ENCODE data around the gene TNS2. TPM values are rescaled to one million over a fixed set of nuclear protein-coding genes. Genes with fewer than 3 reads are reported as not detected.

Gene TNS2
- total RNA-seq, 6 donors from 2014 or later: 99.1 to 703 (median 197) TPM

- H3K27ac ChIP-seq: no peak overlapping the region
- no peak overlapping the region for H3K4me3 ChIP-seq
- peaks cover 9 to 20% (median 16%) of the 10 kb centered on the region in 4 donors for H3K4me1 ChIP-seq
- no peaks in the 10 kb centered on the region for H3K9me3 ChIP-seq
- TF ChIP-seq POLR2AphosphoS5 (IDR thresholded peaks at IDR 0.05) (no peak), POLR2A (IDR thresholded peaks at IDR 0.05) (no peak), EP300 (IDR thresholded peaks at IDR 0.05) (no peak)
- TF ChIP-seq, protein P1, sequence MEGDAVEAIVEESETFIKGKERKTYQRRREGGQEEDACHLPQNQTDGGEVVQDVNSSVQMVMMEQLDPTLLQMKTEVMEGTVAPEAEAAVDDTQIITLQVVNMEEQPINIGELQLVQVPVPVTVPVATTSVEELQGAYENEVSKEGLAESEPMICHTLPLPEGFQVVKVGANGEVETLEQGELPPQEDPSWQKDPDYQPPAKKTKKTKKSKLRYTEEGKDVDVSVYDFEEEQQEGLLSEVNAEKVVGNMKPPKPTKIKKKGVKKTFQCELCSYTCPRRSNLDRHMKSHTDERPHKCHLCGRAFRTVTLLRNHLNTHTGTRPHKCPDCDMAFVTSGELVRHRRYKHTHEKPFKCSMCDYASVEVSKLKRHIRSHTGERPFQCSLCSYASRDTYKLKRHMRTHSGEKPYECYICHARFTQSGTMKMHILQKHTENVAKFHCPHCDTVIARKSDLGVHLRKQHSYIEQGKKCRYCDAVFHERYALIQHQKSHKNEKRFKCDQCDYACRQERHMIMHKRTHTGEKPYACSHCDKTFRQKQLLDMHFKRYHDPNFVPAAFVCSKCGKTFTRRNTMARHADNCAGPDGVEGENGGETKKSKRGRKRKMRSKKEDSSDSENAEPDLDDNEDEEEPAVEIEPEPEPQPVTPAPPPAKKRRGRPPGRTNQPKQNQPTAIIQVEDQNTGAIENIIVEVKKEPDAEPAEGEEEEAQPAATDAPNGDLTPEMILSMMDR (IDR thresholded peaks at IDR 0.05): no peak
- no peaks in the 10 kb centered on the region for H3K27me3 ChIP-seq
- H3K36me3 ChIP-seq: no peaks in the 10 kb centered on the region
- WGBS, 2 donors: 50 to 63% methylated on average over 2 of the region's 2 CpGs
- ATAC-seq (ENCODE audit: low FRiP score in 2 of 2): no peak
- DNase-seq: no peak
Measured at GRCh38 chr12:53082637-53083175, 32.8 kb downstream of the TNS2 start.

- no peak overlapping the region for H3K4me3 ChIP-seq
- TF ChIP-seq POLR2A (IDR thresholded peaks at IDR 0.05) (no peak), EP300 (IDR thresholded peaks at IDR 0.05) (no peak), POLR2AphosphoS5 (IDR thresholded peaks at IDR 0.05) (no peak)
- TF ChIP-seq, protein P1 (IDR thresholded peaks at IDR 0.05): no peak
- no peaks in the 10 kb centered on the region for H3K4me1 ChIP-seq
- no peaks in the 10 kb centered on the region for H3K27me3 ChIP-seq
- DNase-seq: no peak
- H3K9me3 ChIP-seq: no peaks in the 10 kb centered on the region
- H3K27ac ChIP-seq: no peak overlapping the region
- no peak for ATAC-seq (ENCODE audit: low FRiP score in 2 of 2)
- no peaks in the 10 kb centered on the region for H3K36me3 ChIP-seq
- WGBS, 2 donors: 89 to 90% methylated on average over 3 of the region's 3 CpGs
Measured at GRCh38 chr12:53086361-53086760, 36.5 kb downstream of the TNS2 start.

GRCh38 chr12:53090105-53090504 is 40.2 kb downstream of the TNS2 start:
- H3K36me3 ChIP-seq: no peaks in the 10 kb centered on the region
- H3K27ac ChIP-seq: no peak overlapping the region
- WGBS, 2 donors: 94% methylated on average over 6 of the region's 6 CpGs
- no peaks in the 10 kb centered on the region for H3K9me3 ChIP-seq
- TF ChIP-seq, protein P1 (IDR thresholded peaks at IDR 0.05): no peak
- TF ChIP-seq POLR2AphosphoS5 (IDR thresholded peaks at IDR 0.05): no peak
- no peak for TF ChIP-seq POLR2A (IDR thresholded peaks at IDR 0.05)
- TF ChIP-seq EP300 (IDR thresholded peaks at IDR 0.05): no peak
- ATAC-seq (ENCODE audit: low FRiP score in 2 of 2) (no peak), DNase-seq (no peak)
- H3K4me3 ChIP-seq: no peak overlapping the region
- peaks cover 0 to 4% (median 2%) of the 10 kb centered on the region in 4 donors for H3K4me1 ChIP-seq
- no peaks in the 10 kb centered on the region for H3K27me3 ChIP-seq

- Histone ChIP-seq H3K27ac (no peak overlapping the region), H3K4me1 (peaks cover 0 to 4% (median 2%) of the 10 kb centered on the region in 4 donors), H3K36me3 (no peaks in the 10 kb centered on the region), H3K9me3 (no peaks in the 10 kb centered on the region), H3K27me3 (no peaks in the 10 kb centered on the region), H3K4me3 (no peak overlapping the region)
- no peak for DNase-seq
- TF ChIP-seq POLR2AphosphoS5 (IDR thresholded peaks at IDR 0.05) (no peak), EP300 (IDR thresholded peaks at IDR 0.05) (no peak), POLR2A (IDR thresholded peaks at IDR 0.05) (no peak)
- TF ChIP-seq, protein P1 (IDR thresholded peaks at IDR 0.05): no peak
- WGBS, 2 donors: 70 to 75% methylated on average over 2 of the region's 2 CpGs
- no peak for ATAC-seq (ENCODE audit: low FRiP score in 2 of 2)
Measured at GRCh38 chr12:53090554-53090953, 40.7 kb downstream of the TNS2 start.

DNA sequence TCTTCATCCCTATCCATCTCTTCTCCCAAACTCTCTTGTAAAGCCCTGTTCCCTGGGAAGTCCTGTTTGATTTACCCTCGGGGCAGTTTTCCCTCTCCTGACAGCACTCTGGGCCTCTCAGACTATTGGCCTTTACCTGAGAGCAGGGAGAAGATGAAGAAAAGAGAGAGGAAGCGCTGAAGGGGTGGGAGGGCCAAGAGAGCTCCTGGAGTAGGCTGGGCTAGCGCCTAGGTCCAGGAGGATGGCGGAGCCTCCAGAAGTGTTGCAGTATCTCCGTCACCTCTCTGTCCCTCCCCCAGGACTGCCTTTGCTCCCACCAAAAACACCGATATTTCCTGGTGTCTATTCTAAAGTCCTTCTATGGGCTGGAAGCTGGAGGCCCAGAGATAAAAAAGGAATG is 41.9 kb downstream of the TNS2 start:
- ATAC-seq (ENCODE audit: low FRiP score in 2 of 2) (no peak), DNase-seq (no peak)
- Histone ChIP-seq H3K4me3 (no peak overlapping the region), H3K27ac (no peak overlapping the region), H3K27me3 (no peaks in the 10 kb centered on the region), H3K9me3 (no peaks in the 10 kb centered on the region), H3K36me3 (no peaks in the 10 kb centered on the region), H3K4me1 (peaks cover 8 to 14% (median 12%) of the 10 kb centered on the region in 4 donors)
- WGBS, 2 donors: 76 to 85% methylated on average over 6 of the region's 6 CpGs
- no peak for TF ChIP-seq POLR2AphosphoS5 (IDR thresholded peaks at IDR 0.05)
- TF ChIP-seq EP300 (IDR thresholded peaks at IDR 0.05): no peak
- no peak for TF ChIP-seq POLR2A (IDR thresholded peaks at IDR 0.05)
- TF ChIP-seq, protein P1 (IDR thresholded peaks at IDR 0.05): no peak

All from upper lobe of left lung (tissue), 6 donors.